ENCODE data around the gene PKD1. TPM values are rescaled to one million over a fixed set of nuclear protein-coding genes. Genes with fewer than 3 reads are reported as not detected.

The PKD1 gene
- total and polyA plus RNA-seq, 2 of the 13 experiments (the other 11 are each of a cell fraction or from before 2014, with no cell fraction given), result 22.1 to 23.0 TPM

DNA sequence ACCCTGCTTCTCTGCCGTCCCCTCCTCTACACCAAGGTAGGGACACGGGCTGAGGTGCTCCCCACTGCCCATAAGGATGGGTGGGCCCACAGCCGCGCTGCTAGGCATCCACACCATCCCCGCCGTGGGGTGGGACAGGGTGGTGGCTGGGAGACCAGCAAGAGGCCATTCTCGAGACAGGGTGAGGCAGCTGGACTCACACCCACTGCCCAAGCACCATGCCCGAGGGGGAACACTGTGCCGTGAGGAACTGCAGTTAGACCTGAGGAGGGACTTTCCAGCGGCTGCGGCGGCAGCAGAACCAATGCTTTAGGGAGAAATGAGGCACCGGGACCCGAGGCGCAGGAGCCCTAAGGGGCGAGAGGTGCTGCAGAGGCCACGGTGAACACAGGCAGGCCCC is 13.3 kb downstream of the PKD1 start:
- in situ Hi-C loops (cut with HindIII; ENCODE audit: extremely low pct_ligation_motif_present, low pct_unique_long_range_greater_than_20kb) (no loop called here), intact Hi-C loops (cut with micrococcal nuclease; ENCODE audit: unreplicated experiment) (no loop called here)
- 97% methylated on average over 14 of the region's 17 CpGs for WGBS (ENCODE audit: low lambda C conversion rate)
- Histone ChIP-seq H3K9ac (ENCODE audit: insufficient read depth, low read depth, low read length) (no peak overlapping the region), H3K9me3 (ENCODE audit: low read length) (no peaks in the 10 kb centered on the region), H3K4me2 (ENCODE audit: low read depth, low read length) (no peak overlapping the region), H3K36me3 (replicated peaks in 1 of 2; ENCODE audit: control insufficient read depth in 1 of 2, insufficient read depth in 2 of 2, low read length in 2 of 2) (no peaks in the 10 kb centered on the region), H3K79me2 (ENCODE audit: insufficient read depth, low read length) (peaks cover 14% of the 10 kb centered on the region), H4K20me1 (ENCODE audit: insufficient read depth, low read length) (no peaks in the 10 kb centered on the region), H3K4me1 (ENCODE audit: insufficient read depth, low read length) (0 out of 2 replicates have a peak, but pooled peaks cover 4% of the 10 kb centered on the region), H3K27me3 (ENCODE audit: control insufficient read depth in 1 of 2, insufficient read depth in 2 of 2, low read length in 2 of 2) (no peaks in the 10 kb centered on the region), H3K4me3 (replicated peaks in 1 of 3; ENCODE audit: insufficient read depth in 1 of 3, low read depth in 2 of 3, low read length in 3 of 3) (no peak overlapping the region), H2AFZ (ENCODE audit: low read length) (no peak overlapping the region), H3K27ac (ENCODE audit: extremely low read length, insufficient read depth, low read length) (no peak overlapping the region)
- TF ChIP-seq, protein P1, sequence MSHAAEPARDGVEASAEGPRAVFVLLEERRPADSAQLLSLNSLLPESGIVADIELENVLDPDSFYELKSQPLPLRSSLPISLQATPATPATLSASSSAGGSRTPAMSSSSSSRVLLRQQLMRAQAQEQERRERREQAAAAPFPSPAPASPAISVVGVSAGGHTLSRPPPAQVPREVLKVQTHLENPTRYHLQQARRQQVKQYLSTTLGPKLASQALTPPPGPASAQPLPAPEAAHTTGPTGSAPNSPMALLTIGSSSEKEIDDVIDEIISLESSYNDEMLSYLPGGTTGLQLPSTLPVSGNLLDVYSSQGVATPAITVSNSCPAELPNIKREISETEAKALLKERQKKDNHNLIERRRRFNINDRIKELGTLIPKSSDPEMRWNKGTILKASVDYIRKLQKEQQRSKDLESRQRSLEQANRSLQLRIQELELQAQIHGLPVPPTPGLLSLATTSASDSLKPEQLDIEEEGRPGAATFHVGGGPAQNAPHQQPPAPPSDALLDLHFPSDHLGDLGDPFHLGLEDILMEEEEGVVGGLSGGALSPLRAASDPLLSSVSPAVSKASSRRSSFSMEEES (CRISPR knock-in tag; IDR thresholded peaks at IDR 0.05), result no peak
- TF ChIP-seq NR2F1 (CRISPR knock-in tag; IDR thresholded peaks at IDR 0.05), result no peak
- TF ChIP-seq, protein P2, sequence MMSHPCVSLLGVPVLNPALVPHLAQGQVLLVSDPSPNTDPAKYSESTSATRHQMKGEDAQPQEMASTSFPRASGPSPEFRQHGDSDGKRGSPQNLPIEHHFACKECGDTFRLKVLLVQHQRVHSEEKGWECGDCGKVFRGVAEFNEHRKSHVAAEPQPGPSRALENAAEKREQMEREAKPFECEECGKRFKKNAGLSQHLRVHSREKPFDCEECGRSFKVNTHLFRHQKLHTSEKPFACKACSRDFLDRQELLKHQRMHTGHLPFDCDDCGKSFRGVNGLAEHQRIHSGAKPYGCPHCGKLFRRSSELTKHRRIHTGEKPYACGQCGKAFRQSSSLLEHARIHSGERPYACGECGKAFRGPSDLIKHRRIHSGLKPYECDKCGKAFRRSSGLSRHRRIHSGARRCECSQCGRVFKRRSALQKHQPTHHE (CRISPR knock-in tag; IDR thresholded peaks at IDR 0.05; ENCODE audit: borderline replicate concordance), result no peak
- no peak for TF ChIP-seq NR1H2 (CRISPR knock-in tag; IDR thresholded peaks at IDR 0.05; ENCODE audit: borderline replicate concordance, low read depth)
- no peak for TF ChIP-seq NFE2L2 (IDR thresholded peaks at IDR 0.05; ENCODE audit: low read length)
- TF ChIP-seq ZKSCAN5 (CRISPR knock-in tag; IDR thresholded peaks at IDR 0.05), result no peak
- no peak for TF ChIP-seq ZSCAN9 (CRISPR knock-in tag; IDR thresholded peaks at IDR 0.05; ENCODE audit: borderline replicate concordance)
- TF ChIP-seq, protein P3, sequence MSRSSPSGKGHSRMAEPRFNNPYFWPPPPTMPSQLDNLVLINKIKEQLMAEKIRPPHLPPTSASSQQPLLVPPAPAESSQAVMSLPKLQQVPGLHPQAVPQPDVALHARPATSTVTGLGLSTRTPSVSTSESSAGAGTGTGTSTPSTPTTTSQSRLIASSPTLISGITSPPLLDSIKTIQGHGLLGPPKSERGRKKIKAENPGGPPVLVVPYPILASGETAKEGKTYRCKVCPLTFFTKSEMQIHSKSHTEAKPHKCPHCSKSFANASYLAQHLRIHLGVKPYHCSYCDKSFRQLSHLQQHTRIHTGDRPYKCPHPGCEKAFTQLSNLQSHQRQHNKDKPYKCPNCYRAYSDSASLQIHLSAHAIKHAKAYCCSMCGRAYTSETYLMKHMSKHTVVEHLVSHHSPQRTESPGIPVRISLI (CRISPR knock-in tag; IDR thresholded peaks at IDR 0.05; ENCODE audit: borderline replicate concordance), result no peak
- no peak for TF ChIP-seq ZNF383 (CRISPR knock-in tag; IDR thresholded peaks at IDR 0.05; ENCODE audit: borderline replicate concordance)
- no peak for TF ChIP-seq REXO4 (CRISPR knock-in tag; IDR thresholded peaks at IDR 0.05; ENCODE audit: borderline replicate concordance)
- TF ChIP-seq ZNF296 (CRISPR knock-in tag; conservative IDR thresholded peaks at IDR 0.05), result no peak
- TF ChIP-seq ZNF44 (CRISPR knock-in tag; IDR thresholded peaks at IDR 0.05), result no peak
- TF ChIP-seq ZNF446 (CRISPR knock-in tag; IDR thresholded peaks at IDR 0.05), result no peak
- TF ChIP-seq, protein P4, sequence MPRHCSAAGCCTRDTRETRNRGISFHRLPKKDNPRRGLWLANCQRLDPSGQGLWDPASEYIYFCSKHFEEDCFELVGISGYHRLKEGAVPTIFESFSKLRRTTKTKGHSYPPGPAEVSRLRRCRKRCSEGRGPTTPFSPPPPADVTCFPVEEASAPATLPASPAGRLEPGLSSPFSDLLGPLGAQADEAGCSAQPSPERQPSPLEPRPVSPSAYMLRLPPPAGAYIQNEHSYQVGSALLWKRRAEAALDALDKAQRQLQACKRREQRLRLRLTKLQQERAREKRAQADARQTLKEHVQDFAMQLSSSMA (CRISPR knock-in tag; IDR thresholded peaks at IDR 0.05), result no peak
- no peak for TF ChIP-seq FOSL1 (CRISPR knock-in tag; IDR thresholded peaks at IDR 0.05; ENCODE audit: borderline replicate concordance)
- TF ChIP-seq, protein P5, sequence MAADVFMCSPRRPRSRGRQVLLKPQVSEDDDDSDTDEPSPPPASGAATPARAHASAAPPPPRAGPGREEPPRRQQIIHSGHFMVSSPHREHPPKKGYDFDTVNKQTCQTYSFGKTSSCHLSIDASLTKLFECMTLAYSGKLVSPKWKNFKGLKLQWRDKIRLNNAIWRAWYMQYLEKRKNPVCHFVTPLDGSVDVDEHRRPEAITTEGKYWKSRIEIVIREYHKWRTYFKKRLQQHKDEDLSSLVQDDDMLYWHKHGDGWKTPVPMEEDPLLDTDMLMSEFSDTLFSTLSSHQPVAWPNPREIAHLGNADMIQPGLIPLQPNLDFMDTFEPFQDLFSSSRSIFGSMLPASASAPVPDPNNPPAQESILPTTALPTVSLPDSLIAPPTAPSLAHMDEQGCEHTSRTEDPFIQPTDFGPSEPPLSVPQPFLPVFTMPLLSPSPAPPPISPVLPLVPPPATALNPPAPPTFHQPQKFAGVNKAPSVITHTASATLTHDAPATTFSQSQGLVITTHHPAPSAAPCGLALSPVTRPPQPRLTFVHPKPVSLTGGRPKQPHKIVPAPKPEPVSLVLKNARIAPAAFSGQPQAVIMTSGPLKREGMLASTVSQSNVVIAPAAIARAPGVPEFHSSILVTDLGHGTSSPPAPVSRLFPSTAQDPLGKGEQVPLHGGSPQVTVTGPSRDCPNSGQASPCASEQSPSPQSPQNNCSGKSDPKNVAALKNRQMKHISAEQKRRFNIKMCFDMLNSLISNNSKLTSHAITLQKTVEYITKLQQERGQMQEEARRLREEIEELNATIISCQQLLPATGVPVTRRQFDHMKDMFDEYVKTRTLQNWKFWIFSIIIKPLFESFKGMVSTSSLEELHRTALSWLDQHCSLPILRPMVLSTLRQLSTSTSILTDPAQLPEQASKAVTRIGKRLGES (CRISPR knock-in tag; IDR thresholded peaks at IDR 0.05; ENCODE audit: borderline replicate concordance), result no peak
- no peak for TF ChIP-seq RAD21 (CRISPR knock-in tag; IDR thresholded peaks at IDR 0.05)
- TF ChIP-seq ZNF724P (CRISPR knock-in tag; IDR thresholded peaks at IDR 0.05; ENCODE audit: borderline replicate concordance), result no peak
- CTCF ChIA-PET (ENCODE audit: low intra/inter-chr PET ratio, low total read pairs), result no interaction called here
- POLR2A ChIA-PET, result no interaction called here
- no peak for FAIRE-seq
- BruUV-seq (replicated peaks), result no TSS peak
- DNase-seq (ENCODE audit: low spot score), result no peak
- no peak for ATAC-seq
